ENCODE results near the gene PCK1. TPM values are rescaled to one million over a fixed set of nuclear protein-coding genes. Genes with fewer than 3 reads are reported as not detected.

PCK1 gene
- total and polyA plus RNA-seq, 2 of the 13 experiments (the other 11 are each of a cell fraction or from before 2014, with no cell fraction given): 6.5 to 12.6 TPM

- TF ChIP-seq IKZF5 (CRISPR knock-in tag; IDR thresholded peaks at IDR 0.05): peak; percentile 100
- TF ChIP-seq PHB2 (IDR thresholded peaks at IDR 0.05; ENCODE audit: partially characterized antibody): no peak
- TF ChIP-seq NCOA5 (CRISPR knock-in tag; IDR thresholded peaks at IDR 0.05): no peak; the same call in 1 of the 2 replicates
- TF ChIP-seq REL (CRISPR knock-in tag; conservative IDR thresholded peaks at IDR 0.05): no peak
- no peak for TF ChIP-seq ZNF883 (CRISPR knock-in tag; IDR thresholded peaks at IDR 0.05; ENCODE audit: not compliant biosample characterization)
- TF ChIP-seq XBP1 (CRISPR knock-in tag; IDR thresholded peaks at IDR 0.05): peak; percentile 32; the same call in 1 of the 2 replicates
- TF ChIP-seq ZNF619 (CRISPR knock-in tag; IDR thresholded peaks at IDR 0.05): peak; percentile 43; the same call in 1 of the 2 replicates
- TF ChIP-seq, protein P1, sequence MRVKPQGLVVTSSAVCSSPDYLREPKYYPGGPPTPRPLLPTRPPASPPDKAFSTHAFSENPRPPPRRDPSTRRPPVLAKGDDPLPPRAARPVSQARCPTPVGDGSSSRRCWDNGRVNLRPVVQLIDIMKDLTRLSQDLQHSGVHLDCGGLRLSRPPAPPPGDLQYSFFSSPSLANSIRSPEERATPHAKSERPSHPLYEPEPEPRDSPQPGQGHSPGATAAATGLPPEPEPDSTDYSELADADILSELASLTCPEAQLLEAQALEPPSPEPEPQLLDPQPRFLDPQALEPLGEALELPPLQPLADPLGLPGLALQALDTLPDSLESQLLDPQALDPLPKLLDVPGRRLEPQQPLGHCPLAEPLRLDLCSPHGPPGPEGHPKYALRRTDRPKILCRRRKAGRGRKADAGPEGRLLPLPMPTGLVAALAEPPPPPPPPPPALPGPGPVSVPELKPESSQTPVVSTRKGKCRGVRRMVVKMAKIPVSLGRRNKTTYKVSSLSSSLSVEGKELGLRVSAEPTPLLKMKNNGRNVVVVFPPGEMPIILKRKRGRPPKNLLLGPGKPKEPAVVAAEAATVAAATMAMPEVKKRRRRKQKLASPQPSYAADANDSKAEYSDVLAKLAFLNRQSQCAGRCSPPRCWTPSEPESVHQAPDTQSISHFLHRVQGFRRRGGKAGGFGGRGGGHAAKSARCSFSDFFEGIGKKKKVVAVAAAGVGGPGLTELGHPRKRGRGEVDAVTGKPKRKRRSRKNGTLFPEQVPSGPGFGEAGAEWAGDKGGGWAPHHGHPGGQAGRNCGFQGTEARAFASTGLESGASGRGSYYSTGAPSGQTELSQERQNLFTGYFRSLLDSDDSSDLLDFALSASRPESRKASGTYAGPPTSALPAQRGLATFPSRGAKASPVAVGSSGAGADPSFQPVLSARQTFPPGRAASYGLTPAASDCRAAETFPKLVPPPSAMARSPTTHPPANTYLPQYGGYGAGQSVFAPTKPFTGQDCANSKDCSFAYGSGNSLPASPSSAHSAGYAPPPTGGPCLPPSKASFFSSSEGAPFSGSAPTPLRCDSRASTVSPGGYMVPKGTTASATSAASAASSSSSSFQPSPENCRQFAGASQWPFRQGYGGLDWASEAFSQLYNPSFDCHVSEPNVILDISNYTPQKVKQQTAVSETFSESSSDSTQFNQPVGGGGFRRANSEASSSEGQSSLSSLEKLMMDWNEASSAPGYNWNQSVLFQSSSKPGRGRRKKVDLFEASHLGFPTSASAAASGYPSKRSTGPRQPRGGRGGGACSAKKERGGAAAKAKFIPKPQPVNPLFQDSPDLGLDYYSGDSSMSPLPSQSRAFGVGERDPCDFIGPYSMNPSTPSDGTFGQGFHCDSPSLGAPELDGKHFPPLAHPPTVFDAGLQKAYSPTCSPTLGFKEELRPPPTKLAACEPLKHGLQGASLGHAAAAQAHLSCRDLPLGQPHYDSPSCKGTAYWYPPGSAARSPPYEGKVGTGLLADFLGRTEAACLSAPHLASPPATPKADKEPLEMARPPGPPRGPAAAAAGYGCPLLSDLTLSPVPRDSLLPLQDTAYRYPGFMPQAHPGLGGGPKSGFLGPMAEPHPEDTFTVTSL (CRISPR knock-in tag; IDR thresholded peaks at IDR 0.05; ENCODE audit: borderline replicate concordance): peak; percentile 94; the same call in 1 of the 2 replicates
- TF ChIP-seq CENPX (CRISPR knock-in tag; IDR thresholded peaks at IDR 0.05): no peak
- TF ChIP-seq TEAD3 (CRISPR knock-in tag; optimal IDR thresholded peaks at IDR 0.05; ENCODE audit: borderline replicate concordance): peak; percentile 77
- no peak for TF ChIP-seq ZNF768 (CRISPR knock-in tag; IDR thresholded peaks at IDR 0.05)
- TF ChIP-seq ZNF33B (CRISPR knock-in tag; IDR thresholded peaks at IDR 0.05): peak; percentile 99
- no peak for TF ChIP-seq MAF1 (CRISPR knock-in tag; IDR thresholded peaks at IDR 0.05; ENCODE audit: borderline replicate concordance)
- no peak for TF ChIP-seq GRHL1 (CRISPR knock-in tag; conservative IDR thresholded peaks at IDR 0.05)
- peak; percentile 100 for TF ChIP-seq PHF21A (CRISPR knock-in tag; IDR thresholded peaks at IDR 0.05)
- peak; percentile 56; the same call in 1 of the 2 replicates for TF ChIP-seq ZHX1 (CRISPR knock-in tag; IDR thresholded peaks at IDR 0.05; ENCODE audit: low read depth)
- TF ChIP-seq ZNF3 (CRISPR knock-in tag; IDR thresholded peaks at IDR 0.05): peak; percentile 64; the same call in 1 of the 2 replicates
- peak; percentile 92 for TF ChIP-seq ZMYM2 (CRISPR knock-in tag; IDR thresholded peaks at IDR 0.05)
These were observed at the start of gene PCK1 (continued) for GRCh38 chr20:57560554-57561355.
